ENCODE measurements around the gene DMAC2.
"Not testable (repeated sequence)": the region's sequence is repeated elsewhere in the genome, so short reads cannot be mapped to it uniquely, and the experiment has no call there.

The DMAC2 gene

DNA sequence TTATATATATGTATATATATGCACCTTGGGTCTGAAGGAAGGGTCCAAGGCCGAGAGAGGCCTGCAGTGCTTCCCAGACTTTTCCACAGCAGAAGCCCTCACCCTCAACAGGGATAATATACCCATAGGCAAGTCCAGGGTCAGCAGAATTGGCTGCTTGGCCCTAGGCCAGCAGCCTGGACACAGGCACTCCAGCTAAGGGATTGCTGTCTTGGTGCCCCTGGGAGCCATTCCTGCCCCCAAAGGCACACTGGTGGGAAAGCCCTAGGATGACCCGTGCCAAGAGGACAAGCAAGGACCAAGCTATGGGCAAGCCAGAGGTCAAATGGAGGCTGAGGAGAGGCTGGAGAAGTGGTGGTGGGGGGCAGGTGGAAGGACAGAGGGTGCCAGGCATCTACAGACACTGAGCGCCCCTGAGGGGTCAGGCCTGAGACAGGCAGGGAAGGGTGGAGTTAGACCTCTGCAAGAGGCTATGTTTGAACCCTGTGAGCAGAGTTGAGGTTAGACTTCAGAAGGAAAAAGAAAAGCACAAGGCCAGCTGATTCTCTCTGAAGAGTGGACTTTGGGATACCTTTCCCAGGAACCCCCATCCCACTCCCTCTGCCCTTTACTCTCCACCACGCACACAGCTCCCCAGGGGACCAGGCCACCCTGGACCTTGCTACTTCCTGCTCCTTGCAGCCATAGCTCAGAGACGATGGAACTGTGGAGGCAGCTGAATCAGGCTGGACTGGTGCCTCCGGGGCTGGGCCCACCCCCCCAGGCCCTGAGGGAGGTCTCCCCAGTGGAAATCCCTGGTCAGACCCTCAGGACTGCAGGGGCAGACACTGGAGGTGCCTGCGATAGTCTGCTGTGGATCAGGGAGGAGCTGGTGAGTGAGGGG is 3.0 kb upstream of the DMAC2 start, which contains the start of gene ERICH4:
ERICH4 (plus strand) TSS at position 684 of the 883 bp plus-strand sequence; CDS start at position 698, 14 bp downstream.
- no peak for FAIRE-seq

DNA sequence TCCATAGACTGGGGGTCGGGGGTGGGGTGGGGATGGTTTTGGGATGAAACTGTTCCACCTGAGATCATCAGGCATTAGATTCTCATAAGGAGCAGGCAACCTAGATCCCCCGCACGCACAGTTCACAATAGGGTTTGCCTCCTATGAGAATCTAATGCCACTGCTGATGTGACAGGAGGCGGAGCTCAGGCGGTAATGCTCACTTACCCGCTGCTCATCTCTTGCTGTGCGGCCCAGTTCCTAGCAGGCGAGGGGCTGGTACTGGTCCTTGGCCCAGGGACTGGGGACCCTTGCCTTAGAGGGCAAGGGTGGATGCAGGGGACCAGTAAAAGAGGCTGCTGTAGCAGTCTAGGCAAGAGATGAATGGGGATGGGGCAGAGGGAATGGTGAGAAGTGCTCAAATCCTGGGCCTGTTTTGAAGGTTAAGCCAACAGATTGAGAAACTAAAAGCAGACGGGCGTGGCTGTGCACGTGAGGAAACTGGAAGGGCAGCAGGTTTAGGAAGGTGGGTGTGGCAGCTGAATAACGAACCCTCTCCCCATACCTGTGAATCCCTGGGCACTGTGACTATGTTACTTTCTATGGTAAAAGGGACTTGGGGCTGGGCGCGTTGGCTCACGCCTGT is 1.7 kb upstream of the DMAC2 start:
- no peak for FAIRE-seq

- FAIRE-seq = no peak
Observed at GRCh38 chr19:41437944-41438574, 1.7 kb downstream of the DMAC2 start.

DNA sequence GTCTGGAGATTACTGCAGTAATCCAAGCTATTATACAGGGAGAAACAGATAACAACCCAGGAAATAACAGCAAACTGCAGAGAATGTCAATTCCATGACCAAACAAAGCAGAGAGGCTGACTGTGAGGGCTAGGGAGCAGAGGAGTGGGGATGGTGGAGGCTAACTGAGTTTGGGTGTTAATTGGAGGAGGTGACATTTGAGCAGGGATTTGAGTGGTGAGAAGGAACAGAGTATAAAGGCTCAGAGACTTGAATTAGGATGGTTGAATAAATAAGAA is 3.1 kb downstream of the DMAC2 start:
- FAIRE-seq = no peak

GRCh38 chr19:41435936-41436673 is 3.6 kb downstream of the DMAC2 start:
- no peak for FAIRE-seq

DNA sequence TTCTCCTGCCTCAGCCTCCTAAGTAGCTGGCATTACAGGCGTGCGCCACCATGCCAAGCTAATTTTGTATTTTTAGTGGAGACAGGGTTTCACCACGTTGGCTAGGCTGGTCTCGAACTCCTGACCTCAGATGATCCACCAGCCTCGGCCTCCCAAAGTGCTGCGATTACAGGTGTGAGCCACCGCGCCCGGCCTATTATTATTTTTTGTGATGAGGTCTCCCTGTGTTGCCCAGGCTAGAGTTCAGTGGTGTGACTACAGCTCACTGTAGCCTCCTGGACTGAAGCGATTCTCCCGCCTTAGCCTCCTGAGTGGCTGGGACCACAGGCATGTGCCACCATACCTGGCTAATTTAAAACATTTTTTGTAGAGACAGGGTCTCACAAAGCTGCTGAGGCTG is 4.3 kb downstream of the DMAC2 start:
- not testable (repeated sequence) for FAIRE-seq

DNA sequence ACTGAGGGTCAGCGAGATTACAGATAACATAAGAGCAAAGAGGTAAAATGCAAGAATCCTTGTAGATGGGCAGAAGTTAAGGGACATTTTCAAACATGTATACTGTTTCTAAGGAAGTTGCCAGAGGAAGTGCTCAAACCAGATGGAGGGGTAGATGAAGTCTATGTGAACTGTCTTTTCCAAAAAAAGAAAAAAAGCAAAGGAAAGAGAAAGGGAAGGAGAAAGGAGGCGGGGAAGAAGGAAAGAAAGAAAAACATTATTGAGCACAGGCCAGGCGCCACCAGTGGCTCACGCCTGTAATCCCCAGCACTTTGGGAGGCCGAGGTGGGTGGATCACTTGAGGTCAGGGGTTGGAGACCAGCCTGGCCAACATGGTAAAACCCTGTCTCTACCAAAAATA is 5.3 kb downstream of the DMAC2 start:
- no peak for FAIRE-seq

GRCh38 chr19:41433171-41433570 is 6.5 kb downstream of the DMAC2 start:
- no peak for FAIRE-seq

- FAIRE-seq = no peak
Observed at GRCh38 chr19:41431426-41432386, 8.0 kb downstream of the DMAC2 start.

- FAIRE-seq = no peak
Observed at GRCh38 chr19:41430922-41431321, 8.8 kb downstream of the DMAC2 start.

GRCh38 chr19:41428481-41428859 is 11.2 kb downstream of the DMAC2 start:
- no peak for FAIRE-seq

DNA sequence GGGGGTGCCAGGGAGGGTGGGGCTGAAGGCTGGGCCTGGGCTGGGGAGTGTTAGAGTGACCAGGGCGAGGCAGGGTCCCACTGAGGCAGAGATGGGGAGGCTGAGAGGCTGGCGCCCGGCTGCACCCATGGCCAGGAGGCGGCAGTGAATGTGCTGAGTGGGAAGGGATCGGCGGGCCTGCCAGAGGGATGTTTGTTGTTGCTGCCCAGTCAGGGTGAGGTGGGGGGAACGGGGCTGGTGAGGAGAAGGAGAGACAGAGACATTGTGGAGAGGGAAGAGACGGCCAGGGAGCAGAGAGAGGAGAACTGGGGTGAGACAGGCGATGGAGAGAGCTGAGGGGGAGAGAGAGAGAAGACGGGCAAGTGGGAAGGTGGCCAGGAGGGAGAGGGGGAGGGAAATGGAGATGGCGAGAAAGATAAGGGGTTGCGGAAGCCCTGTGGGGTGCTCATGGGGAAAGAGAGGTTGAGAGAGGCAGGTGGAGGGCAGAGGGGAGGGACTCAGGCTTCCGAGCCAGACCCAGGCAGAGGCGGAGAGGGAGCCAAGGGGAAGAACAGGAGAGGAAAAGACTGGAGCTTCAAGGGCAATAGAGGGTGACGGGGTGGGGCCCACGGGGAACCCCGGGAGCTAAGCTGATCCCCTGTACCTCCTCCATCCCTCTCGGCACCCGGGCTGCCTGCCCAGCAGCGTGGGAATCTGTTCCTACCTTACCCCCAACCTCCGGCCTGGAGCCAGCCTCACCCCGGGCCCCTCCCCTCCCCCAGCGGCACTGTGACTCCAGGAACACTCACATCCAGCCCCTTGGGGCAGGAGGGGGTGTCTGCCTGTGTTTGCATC is 11.8 kb downstream of the DMAC2 start:
- FAIRE-seq = no peak

DNA sequence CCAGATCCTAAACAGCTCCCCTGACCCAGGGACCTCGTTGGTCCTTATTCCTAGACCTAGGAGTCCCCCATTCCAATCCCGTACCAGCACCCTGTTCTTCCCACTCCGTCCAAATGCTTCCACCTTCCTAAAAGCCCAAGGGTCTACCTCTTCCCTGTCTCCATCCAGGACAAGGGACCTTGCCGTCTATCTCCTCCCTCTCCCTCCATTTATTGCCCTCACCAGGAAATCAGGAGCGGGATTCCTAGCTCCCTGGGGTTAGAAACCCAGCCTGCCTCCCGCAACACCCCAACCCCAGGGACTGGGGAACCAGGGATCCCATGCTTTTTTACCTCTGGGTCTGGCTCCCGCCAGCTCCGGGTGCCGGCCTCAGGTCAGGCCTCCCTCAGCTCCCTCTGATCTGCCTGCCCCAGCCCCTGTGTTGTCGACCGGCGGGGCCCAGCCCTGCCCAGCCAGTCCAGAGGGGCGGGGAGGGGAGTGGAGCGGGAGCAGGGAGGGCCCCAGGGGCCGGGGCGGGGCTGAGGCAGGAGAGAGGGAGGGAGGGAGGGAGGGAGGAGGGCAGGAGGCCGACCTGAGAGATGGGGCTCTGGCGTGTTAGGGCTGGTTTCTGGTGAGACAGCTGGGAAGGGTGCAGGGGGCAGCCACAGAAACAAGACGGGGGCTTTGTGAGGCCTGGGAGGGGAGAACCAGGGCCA is 12.6 kb downstream of the DMAC2 start, which contains the start of gene B3GNT8:
B3GNT8 (minus strand) TSS at position 423 of the 695 bp plus-strand sequence. CDS start 596 bp downstream, outside the sequence.
- FAIRE-seq = no peak

DNA sequence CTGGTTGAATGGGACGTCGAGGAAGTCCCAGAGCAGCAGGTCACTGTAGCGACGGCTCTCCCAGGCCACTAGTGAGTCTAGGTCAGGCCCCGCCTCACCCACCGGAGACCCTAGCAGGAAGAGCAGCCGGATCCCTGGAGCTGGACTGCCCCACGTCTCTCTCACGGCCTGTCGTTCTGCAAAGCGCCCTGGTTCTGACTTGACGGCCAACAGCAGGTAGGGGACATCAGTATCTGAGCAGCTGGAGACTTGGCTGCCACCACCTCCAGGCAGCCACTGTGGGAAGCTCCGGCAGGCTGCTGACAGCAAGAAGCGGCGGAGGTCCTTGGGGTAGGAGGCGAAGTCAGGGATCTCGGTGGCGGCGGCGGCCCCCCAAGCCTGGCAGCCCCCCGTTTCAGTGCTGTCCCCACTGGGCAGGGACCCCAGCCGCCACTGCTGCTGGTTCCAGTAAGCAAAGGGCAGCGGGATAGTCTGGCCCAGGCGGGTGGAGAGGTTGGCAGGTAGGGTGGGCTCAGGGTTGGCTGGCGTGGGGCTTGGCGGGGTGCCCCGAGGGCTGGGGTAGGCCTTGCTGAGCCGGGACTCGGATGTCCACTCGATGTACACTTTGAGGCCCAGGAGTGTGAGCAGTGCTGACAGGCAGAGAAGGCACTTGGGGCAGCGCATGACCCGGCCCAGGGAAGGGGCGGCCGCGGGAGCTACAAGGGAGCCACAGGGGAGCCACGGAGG is 13.4 kb downstream of the DMAC2 start:
- FAIRE-seq = no peak

DNA sequence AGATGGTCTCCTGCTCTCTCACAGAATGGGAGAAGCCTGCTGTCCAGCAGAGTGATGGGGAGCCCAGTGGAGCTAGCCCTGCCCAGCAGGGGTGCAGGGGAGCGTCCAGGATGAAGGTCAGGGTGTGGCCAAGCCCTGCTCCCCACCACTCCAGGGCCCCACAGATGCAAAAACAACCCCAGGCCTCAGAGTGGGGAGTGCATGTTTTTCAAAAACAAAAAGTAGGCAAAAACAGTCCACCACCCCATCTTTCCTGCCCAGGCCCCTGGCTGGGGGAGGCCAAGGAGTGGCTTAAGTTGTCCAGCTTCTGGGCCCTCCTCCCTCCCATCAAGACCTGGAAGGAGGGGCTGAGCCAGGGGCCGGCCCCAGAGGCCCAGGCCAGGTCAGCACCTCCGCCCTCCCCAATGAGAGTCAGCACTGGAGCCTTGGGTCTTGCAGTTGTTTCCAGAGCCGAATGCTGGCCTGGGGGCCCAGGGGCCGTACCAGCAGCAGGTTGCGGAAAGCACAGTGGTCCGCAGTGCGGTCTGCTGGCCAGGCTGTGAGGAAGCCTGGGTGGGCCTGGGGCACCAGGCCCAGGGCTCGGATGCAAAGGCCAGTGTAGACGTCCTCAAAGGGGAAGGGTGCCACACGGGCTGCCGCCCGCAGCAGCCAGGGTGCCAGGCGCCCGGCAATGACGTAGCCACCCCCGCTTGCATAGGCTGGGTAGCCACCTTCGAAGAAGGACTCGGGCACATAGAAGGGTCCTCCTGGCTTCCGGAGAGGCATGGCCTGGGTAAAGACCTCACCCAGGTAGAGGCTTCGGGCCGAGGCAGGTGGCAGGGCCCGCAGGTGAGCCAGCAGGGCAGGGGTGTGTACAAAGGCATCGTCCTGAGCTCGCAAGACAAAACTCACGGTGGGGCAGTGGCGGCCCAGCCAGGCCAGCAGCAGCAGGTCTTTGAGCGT is 14.3 kb downstream of the DMAC2 start:
- no peak for FAIRE-seq

GRCh38 chr19:41424335-41425173 is 15.2 kb downstream of the DMAC2 start:
- no peak for FAIRE-seq

DNA sequence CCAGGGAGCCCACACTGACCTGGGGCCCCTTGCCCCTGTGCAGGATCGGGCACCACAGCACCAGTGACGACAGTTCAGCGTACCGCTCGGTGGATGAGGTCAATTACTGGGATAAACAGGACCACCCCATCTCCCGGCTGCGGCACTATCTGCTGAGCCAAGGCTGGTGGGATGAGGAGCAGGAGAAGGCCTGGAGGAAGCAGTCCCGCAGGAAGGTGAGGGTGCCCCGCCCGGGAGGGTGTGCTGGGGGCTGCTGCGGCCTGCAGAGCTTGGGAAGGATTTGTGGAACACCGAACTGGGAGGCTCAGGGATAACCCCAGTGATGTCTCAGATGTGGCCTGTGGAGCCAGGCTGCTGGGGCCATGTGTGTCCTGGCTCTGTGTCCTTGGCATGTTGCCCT is 16.8 kb downstream of the DMAC2 start:
- no peak for FAIRE-seq

DNA sequence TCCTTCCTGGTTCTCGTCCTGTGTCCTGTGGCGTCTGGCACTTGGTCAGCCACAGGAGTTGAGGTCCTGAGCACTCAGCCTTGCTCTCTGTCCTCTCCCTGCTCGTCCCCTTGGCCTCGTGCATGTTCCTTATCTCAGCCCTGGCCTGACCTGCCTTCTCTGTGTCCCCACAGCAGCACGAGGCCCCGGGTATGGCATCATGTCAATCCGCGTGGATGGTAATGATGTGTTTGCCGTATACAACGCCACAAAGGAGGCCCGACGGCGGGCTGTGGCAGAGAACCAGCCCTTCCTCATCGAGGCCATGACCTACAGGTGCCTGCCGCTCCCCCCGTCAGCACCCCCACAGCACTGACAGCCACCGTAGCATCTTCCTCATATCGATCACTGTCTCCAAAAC is 17.3 kb downstream of the DMAC2 start:
- no peak for FAIRE-seq

Data from G401.6 (cell line).